HFFc6 (cell line): ENCODE results near the gene SVIL. TPM values are rescaled to one million over a fixed set of nuclear protein-coding genes. Genes with fewer than 3 reads are reported as not detected.
"Not testable (repeated sequence)": the region's sequence is repeated elsewhere in the genome, so short reads cannot be mapped to it uniquely, and the experiment has no call there.

Source experiments
- DNase-seq: peaks from one replicate; pipeline ENCODE4 v3.0.0-alpha.2; 2018
- H3K27ac Mint-ChIP-seq: 2 replicates; pipeline ENCODE4 v1.8.0; 2020; ENCODE audit warnings: mild to moderate bottlenecking, mixed read lengths
- H3K27me3 Mint-ChIP-seq: 2 replicates; pipeline ENCODE4 v1.8.0; 2021; ENCODE audit warnings: mild to moderate bottlenecking, moderate library complexity, mixed read lengths; ENCODE audit not compliant: insufficient read depth
- H3K36me3 Mint-ChIP-seq: 2 replicates; pipeline ENCODE4 v1.8.0; 2021; ENCODE audit warnings: low read depth, mixed read lengths
- H3K4me1 Mint-ChIP-seq: 2 replicates; pipeline ENCODE4 v1.8.0; 2020; ENCODE audit warnings: low read depth, mixed read lengths
- H3K4me3 Mint-ChIP-seq: 2 replicates; pipeline ENCODE4 v1.8.0; 2020; ENCODE audit warnings: mild to moderate bottlenecking, moderate library complexity, mixed read lengths
- H3K9me3 Mint-ChIP-seq: 2 replicates; pipeline ENCODE4 v1.8.0; 2020; ENCODE audit warnings: mild to moderate bottlenecking, mixed read lengths
- total RNA-seq, 6 experiments: library from RNA; stranded (reverse); fragmentation: NEBNext Ultra II Directional; extraction: Animal tissue kit (Norgen Biotek cat#: 25700); gene quantifications; 2 replicates in 1 of 6; 3 replicates in 5 of 6; pipeline ENCODE4 v1.2.3, GENCODE V29; 2021
- TF ChIP-seq, protein P1 (sequence below): fragments of 200-600 bp; sonication (generic); IDR thresholded peaks from 2 replicates; pipeline ENCODE4 v1.5.0; 2021; ENCODE audit warnings: antibody characterized with exemption, mild to moderate bottlenecking

The SVIL gene
- total RNA-seq, 6 experiments from 2014 or later, result 0.22 to 0.89 (median 0.48) TPM

DNA sequence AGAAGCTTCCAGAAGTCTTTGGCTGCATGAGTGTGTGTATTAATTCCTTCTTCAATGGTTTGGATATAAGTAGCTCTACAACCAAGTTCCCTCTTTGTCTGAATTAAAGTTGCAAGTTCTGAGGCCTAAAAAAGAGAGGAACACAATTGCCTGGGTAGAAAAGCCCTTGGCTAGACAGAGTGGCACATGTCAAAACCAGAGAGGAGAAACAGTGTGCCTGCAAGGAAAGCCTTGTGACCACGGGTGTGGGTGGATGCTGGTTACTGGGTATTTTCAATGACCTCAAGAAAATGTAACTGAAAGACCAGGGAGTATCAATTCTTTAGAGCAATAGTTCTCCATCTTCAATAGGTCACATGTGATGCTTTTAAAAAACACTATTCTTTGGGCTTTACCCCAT, 148.3 kb downstream of the SVIL start:
- Mint-ChIP-seq H3K9me3 (no peaks in the 10 kb centered on the region), H3K4me1 (peaks cover 20% of the 10 kb centered on the region), H3K36me3 (no peaks in the 10 kb centered on the region), H3K4me3 (no peak overlapping the region), H3K27ac (no peak overlapping the region), H3K27me3 (peaks cover 8% of the 10 kb centered on the region)
- DNase-seq, result no peak
- TF ChIP-seq, protein P1, sequence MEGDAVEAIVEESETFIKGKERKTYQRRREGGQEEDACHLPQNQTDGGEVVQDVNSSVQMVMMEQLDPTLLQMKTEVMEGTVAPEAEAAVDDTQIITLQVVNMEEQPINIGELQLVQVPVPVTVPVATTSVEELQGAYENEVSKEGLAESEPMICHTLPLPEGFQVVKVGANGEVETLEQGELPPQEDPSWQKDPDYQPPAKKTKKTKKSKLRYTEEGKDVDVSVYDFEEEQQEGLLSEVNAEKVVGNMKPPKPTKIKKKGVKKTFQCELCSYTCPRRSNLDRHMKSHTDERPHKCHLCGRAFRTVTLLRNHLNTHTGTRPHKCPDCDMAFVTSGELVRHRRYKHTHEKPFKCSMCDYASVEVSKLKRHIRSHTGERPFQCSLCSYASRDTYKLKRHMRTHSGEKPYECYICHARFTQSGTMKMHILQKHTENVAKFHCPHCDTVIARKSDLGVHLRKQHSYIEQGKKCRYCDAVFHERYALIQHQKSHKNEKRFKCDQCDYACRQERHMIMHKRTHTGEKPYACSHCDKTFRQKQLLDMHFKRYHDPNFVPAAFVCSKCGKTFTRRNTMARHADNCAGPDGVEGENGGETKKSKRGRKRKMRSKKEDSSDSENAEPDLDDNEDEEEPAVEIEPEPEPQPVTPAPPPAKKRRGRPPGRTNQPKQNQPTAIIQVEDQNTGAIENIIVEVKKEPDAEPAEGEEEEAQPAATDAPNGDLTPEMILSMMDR, result no peak

DNA sequence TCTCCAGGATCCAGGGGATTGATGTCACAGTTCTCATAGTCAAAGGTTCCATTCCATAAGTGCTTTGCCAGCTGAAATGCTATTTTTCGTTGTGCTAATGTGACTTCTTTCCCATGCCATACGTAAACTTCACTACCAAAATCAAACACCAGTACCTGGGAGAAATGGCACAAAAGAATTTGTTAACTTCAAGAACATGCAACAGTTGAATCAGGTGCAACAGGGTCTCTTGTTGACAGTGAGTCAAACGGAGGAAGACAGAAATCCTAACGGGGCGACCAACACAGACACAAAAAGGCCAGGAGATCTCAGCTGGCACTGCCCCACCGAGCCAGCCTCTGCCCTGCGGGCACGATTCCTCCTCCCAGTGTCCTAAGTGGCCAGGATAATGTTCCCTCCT, 150.1 kb downstream of the SVIL start:
- H3K4me1 Mint-ChIP-seq, result peaks cover 20% of the 10 kb centered on the region
- H3K27ac Mint-ChIP-seq, H3K27me3 Mint-ChIP-seq, DNase-seq, H3K9me3 Mint-ChIP-seq, H3K4me3 Mint-ChIP-seq, H3K36me3 Mint-ChIP-seq: not testable (repeated sequence)

DNA sequence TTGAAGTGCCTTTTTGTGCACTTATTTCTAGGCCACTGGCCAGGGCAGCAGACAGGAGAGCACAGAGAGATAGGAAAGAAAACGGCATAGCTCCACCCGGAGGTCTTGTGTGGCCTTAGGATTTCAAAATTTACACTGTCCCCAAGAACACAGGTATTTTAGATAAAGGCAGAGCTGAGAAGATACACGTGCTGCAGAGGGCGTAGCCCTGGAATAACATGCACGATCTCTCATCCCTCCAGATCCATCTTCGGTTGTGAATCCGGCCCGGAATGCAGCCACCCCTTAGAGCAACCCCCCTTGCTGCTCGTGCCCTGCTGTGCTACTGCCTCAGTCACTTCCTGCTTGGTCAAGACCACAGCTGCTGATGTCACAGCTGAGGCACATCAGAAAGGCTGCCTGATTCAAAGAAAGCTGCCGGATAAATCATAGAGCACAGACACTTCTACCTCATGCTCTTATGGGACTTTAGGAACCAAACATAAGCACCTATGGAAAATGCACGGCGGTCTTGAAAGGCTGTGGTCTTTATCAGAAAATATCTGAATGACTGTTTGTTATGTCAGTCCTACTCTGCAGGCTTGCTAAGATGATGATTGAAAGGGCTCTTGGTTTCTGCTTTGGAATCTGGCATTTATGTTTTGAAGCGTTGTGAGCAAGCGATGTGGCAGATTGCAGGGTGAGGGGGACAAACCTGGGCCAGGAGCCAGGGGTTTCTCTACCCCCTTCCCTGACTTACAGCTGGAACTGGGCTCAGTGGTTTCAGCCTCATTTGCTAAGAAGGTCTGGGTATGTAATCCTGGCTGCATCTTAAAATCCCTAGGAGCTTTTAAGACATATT, 152.0 kb downstream of the SVIL start:
- H3K4me3 Mint-ChIP-seq, result peak overlapping the region; percentile 51; the same call in 1 of the 2 replicates
- H3K27ac Mint-ChIP-seq, result peak overlapping the region; percentile 73
- no peaks in the 10 kb centered on the region for H3K27me3 Mint-ChIP-seq
- H3K36me3 Mint-ChIP-seq, result no peaks in the 10 kb centered on the region
- peak; percentile 49 for DNase-seq
- peaks cover 15% of the 10 kb centered on the region for H3K4me1 Mint-ChIP-seq
- no peaks in the 10 kb centered on the region for H3K9me3 Mint-ChIP-seq
- TF ChIP-seq, protein P1, result peak; percentile 36; the same call in 1 of the 2 replicates

DNA sequence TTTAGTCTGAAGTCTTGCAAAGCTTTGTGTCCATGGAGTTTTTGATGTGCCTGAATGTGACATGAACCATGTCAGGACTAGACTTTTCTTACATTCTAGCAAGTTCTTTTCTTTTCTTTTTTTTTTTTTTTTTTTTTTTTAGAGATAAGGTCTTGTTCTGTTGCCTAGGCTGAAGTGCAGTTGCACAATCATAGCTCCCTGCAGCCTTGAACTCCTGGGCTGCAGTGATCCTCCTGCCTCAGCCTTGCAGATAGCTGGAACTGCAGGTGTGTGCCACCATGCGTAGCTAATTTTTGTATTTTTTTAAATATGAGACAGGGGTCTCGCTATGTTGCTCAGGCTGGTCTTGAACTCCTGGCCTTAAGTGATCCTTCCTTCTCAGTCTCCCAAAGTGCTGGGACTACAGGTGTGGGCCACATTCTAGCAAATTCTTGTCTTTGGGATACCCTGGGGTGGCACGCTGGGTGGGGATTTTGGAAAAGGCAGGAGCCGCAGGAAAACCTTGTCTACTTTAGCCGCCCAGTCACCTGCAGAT, 152.8 kb downstream of the SVIL start:
- Mint-ChIP-seq H3K4me1 (peaks cover 15% of the 10 kb centered on the region), H3K9me3 (no peaks in the 10 kb centered on the region), H3K27me3 (no peaks in the 10 kb centered on the region), H3K4me3 (no peak overlapping the region; the same call in 1 of the 2 replicates), H3K27ac (0 out of 2 replicates have a peak overlapping the region, but pooled peaks have one; percentile 73), H3K36me3 (no peaks in the 10 kb centered on the region)
- TF ChIP-seq, protein P1, result no peak
- DNase-seq, result no peak

DNA sequence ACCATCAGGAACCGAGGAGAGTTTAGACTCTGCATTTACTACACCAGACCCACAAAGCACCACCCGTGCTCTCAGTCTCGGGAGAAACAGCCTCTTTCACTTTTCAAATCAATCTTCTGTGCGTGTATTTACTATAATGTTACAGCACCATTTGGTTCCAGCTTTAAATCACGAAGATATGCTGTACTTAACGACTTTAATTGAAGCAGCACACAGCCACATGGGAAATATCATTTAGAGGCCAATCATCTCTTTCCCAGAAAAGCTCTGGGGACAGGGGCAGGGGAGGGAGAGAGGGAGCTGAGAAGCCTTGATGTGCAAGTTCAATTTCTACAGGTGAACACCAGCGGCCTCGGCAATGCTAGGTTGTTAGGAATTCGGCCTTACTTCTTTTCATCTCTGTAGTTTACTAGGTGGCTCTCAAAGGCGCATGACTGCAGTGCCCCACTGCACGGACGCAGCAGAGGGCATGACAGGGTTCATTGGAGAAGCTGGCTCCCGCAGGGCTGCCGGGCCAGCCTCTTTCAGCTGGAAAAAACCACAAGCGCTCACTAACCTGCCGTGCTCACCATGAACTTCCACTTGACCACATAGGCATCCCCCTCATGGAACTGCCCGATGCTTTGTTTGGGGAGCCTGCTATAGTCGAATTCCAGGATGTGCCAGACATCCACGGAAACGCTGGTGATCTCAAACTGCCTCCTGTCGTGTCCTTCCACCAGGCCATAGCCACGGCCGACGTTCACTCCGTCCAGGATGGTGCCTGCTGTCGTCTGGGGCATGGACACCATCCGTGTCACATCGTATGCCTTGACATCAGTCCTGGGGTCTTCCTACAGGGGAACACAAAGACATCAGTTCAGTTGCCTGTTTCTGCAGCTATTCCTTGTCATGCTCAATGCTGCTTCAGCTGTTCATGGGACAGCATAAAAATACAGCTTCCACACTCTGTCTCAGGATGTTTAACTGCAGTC, 154.5 kb downstream of the SVIL start:
- TF ChIP-seq, protein P1, result no peak
- Mint-ChIP-seq H3K4me1 (peaks cover 15% of the 10 kb centered on the region), H3K36me3 (no peaks in the 10 kb centered on the region), H3K27me3 (no peaks in the 10 kb centered on the region), H3K4me3 (no peak overlapping the region), H3K27ac (no peak overlapping the region), H3K9me3 (no peaks in the 10 kb centered on the region)
- DNase-seq, result no peak
